Fibroblast of lung (primary cell): ENCODE results near the gene TPP2. TPM values are rescaled to one million over a fixed set of nuclear protein-coding genes. Genes with fewer than 3 reads are reported as not detected.

Experiments
- DNase-seq, 2 donors: peaks; one replicate each; pipeline versions ENCODE4 v3.0.0 to v3.0.0-alpha.2; 2010; ENCODE audit warnings: low read depth in 2 of 2
- H2AFZ ChIP-seq: 2 replicates; pipeline ENCODE4 v1.5.1; 2012; ENCODE audit warnings: low read length, control low read depth, inconsistent platforms
- H3K27ac ChIP-seq: 2 replicates; pipeline ENCODE4 v1.5.1; 2011; ENCODE audit warnings: low read length, control low read depth; ENCODE audit not compliant: insufficient read depth
- H3K27me3 ChIP-seq: 2 replicates; pipeline ENCODE4 v1.5.1; 2011; ENCODE audit warnings: mild to moderate bottlenecking, low read length; ENCODE audit not compliant: control insufficient read depth, insufficient read depth
- H3K36me3 ChIP-seq: 2 replicates; pipeline ENCODE4 v1.5.1; 2011; ENCODE audit warnings: low read length; ENCODE audit not compliant: control insufficient read depth, insufficient read depth
- H3K4me1 ChIP-seq: 2 replicates; pipeline ENCODE4 v1.5.1; 2011; ENCODE audit warnings: low read length; ENCODE audit not compliant: control insufficient read depth, insufficient read depth; ENCODE audit errors: extremely low read depth
- H3K4me2 ChIP-seq: 2 replicates; pipeline ENCODE4 v1.5.1; 2011; ENCODE audit warnings: low read length, control low read depth; ENCODE audit not compliant: insufficient read depth; ENCODE audit errors: extremely low read depth
- H3K4me3 ChIP-seq, 4 experiments: fragments of 200-600 bp in 1 of 4; sonication (generic) in 1 of 4; replicated peaks in 1 of 4; 2 replicates each; pipeline ENCODE4 v1.5.1; 2011 to 2016; ENCODE audit warnings: low read length in 4 of 4, low read depth in 3 of 4, mild to moderate bottlenecking in 3 of 4, control low read depth in 2 of 4, inconsistent platforms in 1 of 4, mixed read lengths in 1 of 4; ENCODE audit not compliant: insufficient read depth in 1 of 4; ENCODE audit errors: control extremely low read depth in 1 of 4
- H3K79me2 ChIP-seq: 2 replicates; pipeline ENCODE4 v1.5.1; 2012; ENCODE audit warnings: mild to moderate bottlenecking, low read length, inconsistent platforms; ENCODE audit not compliant: control insufficient read depth, insufficient read depth
- H3K9ac ChIP-seq: 2 replicates; pipeline ENCODE4 v1.5.1; 2011; ENCODE audit warnings: mild to moderate bottlenecking, low read length, control low read depth; ENCODE audit not compliant: insufficient read depth
- H3K9me3 ChIP-seq: 2 replicates; pipeline ENCODE4 v1.5.1; 2012; ENCODE audit warnings: low read depth, low read length; ENCODE audit not compliant: control insufficient read depth, insufficient read depth
- H4K20me1 ChIP-seq: 2 replicates; pipeline ENCODE4 v1.5.1; 2011; ENCODE audit warnings: low read length; ENCODE audit not compliant: control insufficient read depth, insufficient read depth; ENCODE audit errors: extremely low read depth
- EZH2 ChIP-seq: IDR thresholded peaks from 2 replicates; pipeline ENCODE4 v1.5.1; 2012; ENCODE audit warnings: low read length, control low read depth, mild to moderate bottlenecking; ENCODE audit errors: missing control alignments
- polyA plus RNA-seq, 2 donors: library from polyadenylated mRNA; depleted of rRNA in 1 of 2; stranded (reverse) in 1 of 2; unstranded in 1 of 2; fragments of >200 nt; gene quantifications; 2 replicates each; pipeline ENCODE4 v1.2.1, GENCODE V29; 2011 to 2012; ENCODE audit warnings: missing spikeins in 1 of 2
- total RNA-seq: library from RNA; depleted of rRNA; stranded (reverse); fragments of >200 nt; gene quantifications from 2 replicates; pipeline ENCODE4 v1.2.1, GENCODE V29; 2014
- TF ChIP-seq, protein P1 (sequence below), 2 donors: IDR thresholded peaks in 1 of 2; conservative IDR thresholded peaks in 1 of 2; 1 replicate in 1 of 2; 2 replicates in 1 of 2; pipeline ENCODE4 v1.5.1; 2011 to 2012; ENCODE audit warnings: low read length in 2 of 2, control low read depth in 1 of 2, inconsistent platforms in 1 of 2, low read depth in 1 of 2, mild to moderate bottlenecking in 1 of 2

The TPP2 gene
- total and polyA plus RNA-seq, 2 donors (not counting 1 experiment from before 2014, with no cell fraction given): 45.0 to 60.3 TPM

DNA sequence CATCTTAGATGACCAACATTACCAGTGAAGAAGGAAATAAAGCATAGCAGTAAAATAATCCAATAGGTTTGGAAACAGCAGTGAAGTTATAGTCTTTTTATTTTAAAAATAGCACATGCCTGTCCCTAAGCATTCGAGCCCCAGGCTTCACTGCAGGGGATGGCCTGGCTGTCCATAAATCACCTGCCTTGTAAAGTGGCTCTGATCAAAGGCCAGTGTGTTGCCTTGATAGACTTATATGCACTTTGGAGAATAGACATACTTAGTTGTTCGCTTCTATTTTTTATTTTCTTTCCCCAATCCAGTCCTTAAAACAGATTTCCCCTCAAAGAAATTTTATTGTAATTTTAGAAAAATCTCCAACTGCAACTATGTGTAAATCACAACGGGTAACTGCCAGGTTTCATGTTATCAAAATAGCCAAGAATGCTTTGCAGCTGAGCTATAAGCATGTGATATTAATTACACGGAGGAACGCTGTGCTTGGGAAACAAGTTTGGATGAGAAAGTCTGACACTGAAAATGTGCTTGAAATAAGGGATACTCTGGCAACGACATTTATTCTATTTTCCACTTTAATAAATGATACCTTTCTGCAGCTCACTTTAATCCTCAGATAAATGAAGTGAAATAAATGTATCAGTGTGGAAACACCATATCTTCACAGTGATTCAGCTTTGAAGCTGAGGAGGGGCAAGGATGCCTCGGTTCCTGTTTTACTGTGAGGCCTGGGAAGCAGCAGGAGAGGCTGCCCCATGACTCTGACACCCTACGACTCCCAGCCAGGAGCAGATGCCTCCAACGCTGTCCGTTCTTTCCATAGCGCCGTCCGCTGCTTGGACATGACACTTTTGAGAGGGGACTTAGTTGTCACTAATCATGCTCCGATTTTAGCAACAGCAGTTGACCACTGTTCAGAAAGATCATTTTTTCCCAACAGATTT is 103.6 kb downstream of the TPP2 start:
- no peak overlapping the region for H3K4me2 ChIP-seq
- no peak overlapping the region for H2AFZ ChIP-seq
- H3K4me3 ChIP-seq: no peak overlapping the region
- no peaks in the 10 kb centered on the region for H4K20me1 ChIP-seq
- peaks cover 2% of the 10 kb centered on the region for H3K27me3 ChIP-seq
- no peak for TF ChIP-seq EZH2
- TF ChIP-seq, protein P1, sequence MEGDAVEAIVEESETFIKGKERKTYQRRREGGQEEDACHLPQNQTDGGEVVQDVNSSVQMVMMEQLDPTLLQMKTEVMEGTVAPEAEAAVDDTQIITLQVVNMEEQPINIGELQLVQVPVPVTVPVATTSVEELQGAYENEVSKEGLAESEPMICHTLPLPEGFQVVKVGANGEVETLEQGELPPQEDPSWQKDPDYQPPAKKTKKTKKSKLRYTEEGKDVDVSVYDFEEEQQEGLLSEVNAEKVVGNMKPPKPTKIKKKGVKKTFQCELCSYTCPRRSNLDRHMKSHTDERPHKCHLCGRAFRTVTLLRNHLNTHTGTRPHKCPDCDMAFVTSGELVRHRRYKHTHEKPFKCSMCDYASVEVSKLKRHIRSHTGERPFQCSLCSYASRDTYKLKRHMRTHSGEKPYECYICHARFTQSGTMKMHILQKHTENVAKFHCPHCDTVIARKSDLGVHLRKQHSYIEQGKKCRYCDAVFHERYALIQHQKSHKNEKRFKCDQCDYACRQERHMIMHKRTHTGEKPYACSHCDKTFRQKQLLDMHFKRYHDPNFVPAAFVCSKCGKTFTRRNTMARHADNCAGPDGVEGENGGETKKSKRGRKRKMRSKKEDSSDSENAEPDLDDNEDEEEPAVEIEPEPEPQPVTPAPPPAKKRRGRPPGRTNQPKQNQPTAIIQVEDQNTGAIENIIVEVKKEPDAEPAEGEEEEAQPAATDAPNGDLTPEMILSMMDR (conservative IDR thresholded peaks at IDR 0.05 in 1 of 2, IDR thresholded peaks at IDR 0.05 in 1 of 2; ENCODE audit: low read depth in 1 of 2, low read length in 2 of 2): no peak
- H3K36me3 ChIP-seq: no peaks in the 10 kb centered on the region
- no peaks in the 10 kb centered on the region for H3K9me3 ChIP-seq
- peak in 1 of 2 donors; percentile 20 for DNase-seq
- H3K9ac ChIP-seq: no peak overlapping the region
- H3K4me1 ChIP-seq: no peaks in the 10 kb centered on the region
- no peak overlapping the region for H3K27ac ChIP-seq
- H3K79me2 ChIP-seq: no peaks in the 10 kb centered on the region

DNA sequence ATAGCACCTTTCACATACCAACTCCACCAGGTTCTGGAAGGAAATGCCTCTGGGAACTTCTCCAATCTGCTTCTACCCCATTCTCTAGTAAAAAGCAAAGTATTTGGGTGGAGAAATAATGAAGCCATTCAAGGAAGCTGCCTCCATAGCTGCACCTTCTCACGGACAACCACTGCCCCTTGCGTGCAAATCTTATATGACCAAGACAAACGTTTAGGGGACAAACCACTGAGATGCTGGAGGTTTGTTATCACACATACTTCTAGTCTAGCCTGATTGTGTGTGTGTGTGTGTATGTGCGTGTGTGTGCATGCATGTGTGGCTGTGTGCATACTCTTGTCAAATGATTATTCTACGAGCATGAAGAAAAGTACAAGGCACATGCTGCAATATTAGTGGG is 104.5 kb downstream of the TPP2 start:
- Histone ChIP-seq H3K9ac (no peak overlapping the region), H3K79me2 (no peaks in the 10 kb centered on the region), H3K9me3 (no peaks in the 10 kb centered on the region), H3K4me2 (no peak overlapping the region), H3K27ac (no peak overlapping the region), H4K20me1 (no peaks in the 10 kb centered on the region), H3K4me3 (no peak overlapping the region), H3K4me1 (no peaks in the 10 kb centered on the region), H3K36me3 (no peaks in the 10 kb centered on the region), H3K27me3 (peaks cover 2% of the 10 kb centered on the region), H2AFZ (no peak overlapping the region)
- TF ChIP-seq, protein P1 (conservative IDR thresholded peaks at IDR 0.05 in 1 of 2, IDR thresholded peaks at IDR 0.05 in 1 of 2; ENCODE audit: low read depth in 1 of 2, low read length in 2 of 2): no peak
- no peak for TF ChIP-seq EZH2
- no peak for DNase-seq

DNA sequence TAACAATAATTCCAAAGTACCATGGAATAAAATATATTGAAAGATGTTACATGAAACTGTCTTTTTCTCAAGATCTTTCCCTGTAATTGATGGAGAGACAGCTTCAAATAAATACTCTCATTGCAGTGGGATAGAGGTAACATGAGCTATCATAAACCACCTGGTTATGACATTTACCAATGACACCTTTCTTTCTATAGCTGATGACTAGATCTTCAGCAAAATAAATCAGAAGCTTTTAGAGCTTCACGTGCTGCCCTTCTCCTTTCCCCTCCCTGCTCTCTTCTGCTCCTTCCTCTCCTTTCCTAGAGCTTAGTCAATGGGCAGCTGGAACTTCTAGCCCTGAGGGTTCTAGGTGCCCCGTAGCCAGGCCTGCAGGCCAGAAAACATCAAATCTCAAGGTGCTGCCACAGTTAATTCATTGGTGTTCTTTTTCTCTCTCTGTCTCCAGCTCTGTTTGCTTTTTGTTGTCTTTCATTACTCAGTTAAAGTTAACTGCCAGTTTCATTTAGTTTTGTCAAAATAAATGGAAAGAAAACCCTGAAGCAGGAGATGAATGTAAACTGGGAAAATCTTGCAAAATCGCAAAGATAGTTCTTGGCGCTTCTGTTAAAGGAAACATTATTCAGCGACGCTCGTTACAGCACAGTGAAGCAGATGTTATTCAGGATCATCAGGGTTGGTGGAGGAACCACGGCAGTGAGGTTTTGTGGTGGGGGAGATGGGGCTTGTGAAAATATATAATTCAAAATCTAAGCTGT is 106.4 kb downstream of the TPP2 start:
- Histone ChIP-seq H3K27ac (no peak overlapping the region), H3K27me3 (no peaks in the 10 kb centered on the region), H3K4me2 (peak overlapping the region; percentile 38), H4K20me1 (no peaks in the 10 kb centered on the region), H3K4me1 (peaks cover 4% of the 10 kb centered on the region), H3K9me3 (no peaks in the 10 kb centered on the region), H3K4me3 (no peak overlapping the region), H3K79me2 (no peaks in the 10 kb centered on the region), H2AFZ (no peak overlapping the region), H3K9ac (no peak overlapping the region), H3K36me3 (no peaks in the 10 kb centered on the region)
- peak in 1 of 2 donors; percentile 43 for DNase-seq
- TF ChIP-seq, protein P1 (conservative IDR thresholded peaks at IDR 0.05 in 1 of 2, IDR thresholded peaks at IDR 0.05 in 1 of 2; ENCODE audit: low read depth in 1 of 2, low read length in 2 of 2): no peak
- TF ChIP-seq EZH2: no peak
